HCT116 (cell line): ENCODE measurements around the gene DBP. TPM values are rescaled to one million over a fixed set of nuclear protein-coding genes. Genes with fewer than 3 reads are reported as not detected.
A peak's percentile ranks its signal among the peaks of the same experiment; 100 is the strongest.

Source experiments
- ATAC-seq: fragments of 200-7000 bp; cut with Tn5 transposase; 2 replicates; pipeline ENCODE4 v1.9.1; 2020; ENCODE audit warnings: mild to moderate bottlenecking, moderate library complexity
- BruUV-seq: library from RNA; stranded (reverse); fragments of 400-500 nt; replicated peaks from 2 replicates; lab custom pipeline; 2021; lab: Mats Ljungman, UMichigan
- CTCF ChIA-PET: fragments of 300-600 bp; sonication (Branson Sonifier 250); formaldehyde crosslinking; loops from one replicate; lab custom pipeline; 2021; ENCODE audit warnings: antibody characterized with exemption; lab: Charles Lee
- POLR2A ChIA-PET: fragments of 300-600, 350-600 bp; sonication (Branson Sonifier 250); formaldehyde crosslinking; loops from one replicate; lab custom pipeline; 2021; ENCODE audit warnings: antibody characterized with exemption; lab: Charles Lee
- RAD21 ChIA-PET, 2 experiments: fragments of 300-600 bp; sonication (Branson Sonifier 250); formaldehyde crosslinking; loops; one replicate each; lab custom pipeline; 2023; ENCODE audit warnings: low total read pairs in 2 of 2; ENCODE audit not compliant: uncharacterized antibody in 2 of 2, unreplicated experiment in 2 of 2, low non-redundant PET in 1 of 2; lab: Charles Lee
- DNase-seq: peaks from one replicate; pipeline ENCODE4 v3.0.0-alpha.2; 2010; ENCODE audit warnings: low read depth, low spot score
- H2AFZ ChIP-seq: fragments of 200-600 bp; shearing (Covaris generic), sonication (generic); 2 replicates; pipeline ENCODE4 v1.6.1; 2017; ENCODE audit warnings: low read depth, mixed run types, mixed read lengths, antibody characterized with exemption, low read length; ENCODE audit not compliant: poor library complexity, severe bottlenecking
- H3K27ac ChIP-seq: 2 replicates; pipeline ENCODE4 v1.5.1; 2012; ENCODE audit warnings: low read depth, low read length
- H3K27me3 ChIP-seq: fragments of 200-600 bp; sonication (generic); 2 replicates; pipeline ENCODE4 v1.6.1; 2016; ENCODE audit warnings: mixed run types, low read length, mixed read lengths; ENCODE audit not compliant: insufficient read depth
- H3K36me3 ChIP-seq, 2 experiments: fragments of 200-500 bp in 1 of 2; fragments of 200-600 bp in 1 of 2; sonication (Bioruptor generic) in 1 of 2; sonication (generic) in 1 of 2; 2 replicates each; pipeline versions ENCODE4 v1.5.1 to v1.6.1; 2014 to 2016; ENCODE audit warnings: low read length in 2 of 2, inconsistent platforms in 1 of 2, mixed read lengths in 1 of 2, mixed run types in 1 of 2; ENCODE audit not compliant: insufficient read depth in 2 of 2, control insufficient read depth in 1 of 2
- H3K4me1 ChIP-seq, 2 experiments: fragments of 200-600 bp in 1 of 2; sonication (generic) in 1 of 2; 2 replicates each; pipeline versions ENCODE4 v1.5.1 to v1.6.1; 2012 to 2017; ENCODE audit warnings: low read length in 2 of 2, inconsistent platforms in 1 of 2, mild to moderate bottlenecking in 1 of 2, mixed read lengths in 1 of 2, mixed run types in 1 of 2, moderate library complexity in 1 of 2; ENCODE audit not compliant: insufficient read depth in 2 of 2, control insufficient read depth in 1 of 2
- H3K4me2 ChIP-seq: fragments of 200-600 bp; sonication (generic); 2 replicates; pipeline ENCODE4 v1.6.1; 2017; ENCODE audit warnings: mixed run types, low read length, mixed read lengths
- H3K4me3 ChIP-seq, 2 experiments: fragments of 200-600 bp in 1 of 2; sonication (generic) in 1 of 2; replicated peaks in 1 of 2; 2 replicates each; pipeline ENCODE4 v1.5.1; 2011 to 2016; ENCODE audit warnings: low read length in 2 of 2, control low read depth in 1 of 2, low read depth in 1 of 2, mild to moderate bottlenecking in 1 of 2, mixed read lengths in 1 of 2, mixed run types in 1 of 2
- H3K79me2 ChIP-seq: fragments of 200-600 bp; sonication (generic); 2 replicates; pipeline ENCODE4 v1.6.1; 2017; ENCODE audit warnings: mild to moderate bottlenecking, mixed run types, low read length, moderate library complexity, mixed read lengths; ENCODE audit not compliant: insufficient read depth
- H3K9ac ChIP-seq: fragments of 200-600 bp; sonication (generic); 2 replicates; pipeline ENCODE4 v1.6.1; 2016; ENCODE audit warnings: low read length, mixed read lengths
- H3K9me2 ChIP-seq: fragments of 200-600 bp; sonication (generic), shearing (Covaris generic); 2 replicates; pipeline ENCODE4 v1.6.1; 2017; ENCODE audit warnings: mixed run types, mild to moderate bottlenecking, moderate library complexity; ENCODE audit not compliant: insufficient read depth
- H3K9me3 ChIP-seq, 2 experiments: fragments of 200-500 bp in 1 of 2; fragments of 200-600 bp in 1 of 2; sonication (Bioruptor generic) in 1 of 2; sonication (generic) in 1 of 2; 2 replicates each; pipeline ENCODE4 v1.6.1; 2014 to 2017; ENCODE audit warnings: low read length in 2 of 2, mixed read lengths in 2 of 2, inconsistent platforms in 1 of 2, low read depth in 1 of 2, mild to moderate bottlenecking in 1 of 2, mixed run types in 1 of 2, moderate library complexity in 1 of 2; ENCODE audit not compliant: control insufficient read depth in 1 of 2, insufficient read depth in 1 of 2
- H4K20me1 ChIP-seq: fragments of 200-600 bp; sonication (generic), shearing (Covaris generic); 2 replicates; pipeline ENCODE4 v1.6.1; 2017; ENCODE audit warnings: mixed run types, mild to moderate bottlenecking, moderate library complexity; ENCODE audit not compliant: insufficient read depth
- CEBPB ChIP-seq: IDR thresholded peaks from 2 replicates; pipeline ENCODE4 v1.6.1; 2012; ENCODE audit warnings: low read depth
- ELF1 ChIP-seq: IDR thresholded peaks from 2 replicates; pipeline ENCODE4 v1.6.1; 2012; ENCODE audit warnings: low read depth, borderline replicate concordance
- EZH2 ChIP-seq: fragments of 200-600 bp; sonication (generic); IDR thresholded peaks from 2 replicates; pipeline ENCODE4 v1.6.1; 2017; ENCODE audit warnings: antibody characterized with exemption, mixed run types
- EZH2phosphoT487 ChIP-seq: fragments of 200-600 bp; IDR thresholded peaks from 2 replicates; pipeline ENCODE4 v1.6.1; 2018; ENCODE audit warnings: antibody characterized with exemption, borderline replicate concordance
- FOSL1 ChIP-seq: IDR thresholded peaks from 2 replicates; pipeline ENCODE4 v1.6.1; 2012; ENCODE audit warnings: low read depth
- JUND ChIP-seq: IDR thresholded peaks from 2 replicates; pipeline ENCODE4 v1.6.1; 2012
- MAX ChIP-seq: IDR thresholded peaks from 2 replicates; pipeline ENCODE4 v1.6.1; 2012
- POLR2A ChIP-seq: IDR thresholded peaks from 2 replicates; pipeline ENCODE4 v1.7.0; 2011; ENCODE audit warnings: borderline replicate concordance; ENCODE audit not compliant: insufficient read depth, insufficient read length; ENCODE audit errors: extremely low read depth
- POLR2AphosphoS5 ChIP-seq: IDR thresholded peaks from 2 replicates; pipeline ENCODE4 v1.6.1; 2011; ENCODE audit warnings: mild to moderate bottlenecking, low read depth, low read length, moderate library complexity
- REST ChIP-seq: IDR thresholded peaks from 2 replicates; pipeline ENCODE4 v1.6.1; 2012; ENCODE audit warnings: low read depth
- YY1 ChIP-seq: IDR thresholded peaks from 2 replicates; pipeline ENCODE4 v1.6.1; 2011; ENCODE audit warnings: low read length, low read depth, moderate library complexity, mild to moderate bottlenecking; ENCODE audit not compliant: insufficient replicate concordance; ENCODE audit errors: extremely low read depth
- ZFX ChIP-seq: fragments of 450-650 bp; IDR thresholded peaks from 2 replicates; pipeline ENCODE4 v1.6.1; 2017
- intact Hi-C: fragments of 100-400 bp; cut with micrococcal nuclease; formaldehyde crosslinking; loops from 2 replicates; pipeline ENCODE4 v1.10.0; 2022
- total RNA-seq: library from RNA; stranded (reverse); gene quantifications from one replicate; pipeline ENCODE4 v1.2.1, GENCODE V29; 2021; ENCODE audit not compliant: unreplicated experiment
- TF ChIP-seq, protein P1 (sequence below), 3 experiments: fragments of 200-600 bp in 1 of 3; sonication (generic) in 1 of 3; IDR thresholded peaks in 2 of 3; conservative IDR thresholded peaks in 1 of 3; 2 replicates each; pipeline ENCODE4 v1.5.1; 2012 to 2017; ENCODE audit warnings: low read depth in 2 of 3, low read length in 2 of 3, antibody characterized with exemption in 1 of 3, borderline replicate concordance in 1 of 3, control low read depth in 1 of 3, mild to moderate bottlenecking in 1 of 3, mixed read lengths in 1 of 3, mixed run types in 1 of 3, moderate library complexity in 1 of 3; ENCODE audit not compliant: insufficient read depth in 1 of 3
- TF ChIP-seq, protein P2 (sequence below): IDR thresholded peaks from 2 replicates; pipeline ENCODE4 v1.6.1; 2012

DBP gene
- total RNA-seq, 1 experiment from 2014 or later, result 45.9 TPM

- H3K4me1 ChIP-seq, result peaks cover 19 to 56% of the 10 kb centered on the region in 2 experiments
- H3K27ac ChIP-seq, result peak overlapping the region; percentile 83
- H3K79me2 ChIP-seq, result no peaks in the 10 kb centered on the region
- DNase-seq (no peak), ATAC-seq (no peak)
- H3K9me3 ChIP-seq, result no peaks in the 10 kb centered on the region
- ChIA-PET POLR2A (interaction anchor here (0.7 to 2.5 kb wide), 9 partner anchors 10 to 1362 kb away, joined by 3 to 27 read pairs (median 6); partner anchors contain the start of genes DBP, FUT2, RPL18 and SPHK2), CTCF (interaction anchor here (1.0 to 2.4 kb wide), 8 partner anchors 9 to 135 kb away, joined by 3 to 8 read pairs (median 6); partner anchors contain the start of genes FUT2, RPL18 and SPHK2), RAD21 (interaction anchor here in 1 of 2 experiments (1.0 kb wide), 1 partner anchor 94 kb away, joined by 3 read pairs; no protein-coding TSS in a partner anchor)
- no peaks in the 10 kb centered on the region for H3K36me3 ChIP-seq
- H3K4me3 ChIP-seq, result peak overlapping the region; percentile 55 to 58
- peak overlapping the region; percentile 85 for H3K4me2 ChIP-seq
- H3K27me3 ChIP-seq, result no peaks in the 10 kb centered on the region
- no peaks in the 10 kb centered on the region for H4K20me1 ChIP-seq
- H3K9ac ChIP-seq, result no peak overlapping the region
- H3K9me2 ChIP-seq, result no peaks in the 10 kb centered on the region
- no TSS peak for BruUV-seq
- TF ChIP-seq EZH2 (no peak), EZH2phosphoT487 (no peak), FOSL1 (no peak), JUND (no peak), REST (no peak), YY1 (no peak), POLR2A (no peak), POLR2AphosphoS5 (no peak), MAX (no peak), ZFX (no peak), CEBPB (no peak), ELF1 (no peak)
- TF ChIP-seq, protein P1, sequence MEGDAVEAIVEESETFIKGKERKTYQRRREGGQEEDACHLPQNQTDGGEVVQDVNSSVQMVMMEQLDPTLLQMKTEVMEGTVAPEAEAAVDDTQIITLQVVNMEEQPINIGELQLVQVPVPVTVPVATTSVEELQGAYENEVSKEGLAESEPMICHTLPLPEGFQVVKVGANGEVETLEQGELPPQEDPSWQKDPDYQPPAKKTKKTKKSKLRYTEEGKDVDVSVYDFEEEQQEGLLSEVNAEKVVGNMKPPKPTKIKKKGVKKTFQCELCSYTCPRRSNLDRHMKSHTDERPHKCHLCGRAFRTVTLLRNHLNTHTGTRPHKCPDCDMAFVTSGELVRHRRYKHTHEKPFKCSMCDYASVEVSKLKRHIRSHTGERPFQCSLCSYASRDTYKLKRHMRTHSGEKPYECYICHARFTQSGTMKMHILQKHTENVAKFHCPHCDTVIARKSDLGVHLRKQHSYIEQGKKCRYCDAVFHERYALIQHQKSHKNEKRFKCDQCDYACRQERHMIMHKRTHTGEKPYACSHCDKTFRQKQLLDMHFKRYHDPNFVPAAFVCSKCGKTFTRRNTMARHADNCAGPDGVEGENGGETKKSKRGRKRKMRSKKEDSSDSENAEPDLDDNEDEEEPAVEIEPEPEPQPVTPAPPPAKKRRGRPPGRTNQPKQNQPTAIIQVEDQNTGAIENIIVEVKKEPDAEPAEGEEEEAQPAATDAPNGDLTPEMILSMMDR (IDR thresholded peaks at IDR 0.05 in 2 of 3, conservative IDR thresholded peaks at IDR 0.05 in 1 of 3; ENCODE audit: borderline replicate concordance in 1 of 3, insufficient read depth in 1 of 3, low read depth in 2 of 3, low read length in 2 of 3), result no peak
- TF ChIP-seq, protein P2, sequence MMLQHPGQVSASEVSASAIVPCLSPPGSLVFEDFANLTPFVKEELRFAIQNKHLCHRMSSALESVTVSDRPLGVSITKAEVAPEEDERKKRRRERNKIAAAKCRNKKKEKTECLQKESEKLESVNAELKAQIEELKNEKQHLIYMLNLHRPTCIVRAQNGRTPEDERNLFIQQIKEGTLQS, result no peak
- intact Hi-C loops, result loop anchor here (2.0 kb wide), 3 partner anchors 142 to 196 kb away; no protein-coding TSS in a partner anchor
- no peak overlapping the region for H2AFZ ChIP-seq
Observed at GRCh38 chr19:48646722-48647216, 9.6 kb upstream of the DBP start.
